Vagina (tissue), 2 donors: ENCODE data around the gene GAGE12E.
"Not testable (repeated sequence)": the region's sequence is repeated elsewhere in the genome, so short reads cannot be mapped to it uniquely, and the experiment has no call there.

ENCODE experiments used
- POLR2AphosphoS5 ChIP-seq, 2 donors: sonication (generic); formaldehyde crosslinking; IDR thresholded peaks; one replicate each; pipeline ENCODE4 v1.9.0; 2017; ENCODE audit warnings: antibody characterized with exemption in 2 of 2, mild to moderate bottlenecking in 2 of 2, low read depth in 1 of 2; ENCODE audit not compliant: insufficient read depth in 1 of 2
- TF ChIP-seq, protein P1 (sequence below), 3 experiments: fragments of 450-650 bp in 2 of 3; fragments of 200-600 bp in 1 of 3; sonication (generic) in 1 of 3; IDR thresholded peaks; one replicate each; pipeline ENCODE4 v1.5.1; 2017 to 2019; ENCODE audit warnings: antibody characterized with exemption in 3 of 3, mild to moderate bottlenecking in 2 of 3, moderate library complexity in 2 of 3

- TF ChIP-seq, protein P1, sequence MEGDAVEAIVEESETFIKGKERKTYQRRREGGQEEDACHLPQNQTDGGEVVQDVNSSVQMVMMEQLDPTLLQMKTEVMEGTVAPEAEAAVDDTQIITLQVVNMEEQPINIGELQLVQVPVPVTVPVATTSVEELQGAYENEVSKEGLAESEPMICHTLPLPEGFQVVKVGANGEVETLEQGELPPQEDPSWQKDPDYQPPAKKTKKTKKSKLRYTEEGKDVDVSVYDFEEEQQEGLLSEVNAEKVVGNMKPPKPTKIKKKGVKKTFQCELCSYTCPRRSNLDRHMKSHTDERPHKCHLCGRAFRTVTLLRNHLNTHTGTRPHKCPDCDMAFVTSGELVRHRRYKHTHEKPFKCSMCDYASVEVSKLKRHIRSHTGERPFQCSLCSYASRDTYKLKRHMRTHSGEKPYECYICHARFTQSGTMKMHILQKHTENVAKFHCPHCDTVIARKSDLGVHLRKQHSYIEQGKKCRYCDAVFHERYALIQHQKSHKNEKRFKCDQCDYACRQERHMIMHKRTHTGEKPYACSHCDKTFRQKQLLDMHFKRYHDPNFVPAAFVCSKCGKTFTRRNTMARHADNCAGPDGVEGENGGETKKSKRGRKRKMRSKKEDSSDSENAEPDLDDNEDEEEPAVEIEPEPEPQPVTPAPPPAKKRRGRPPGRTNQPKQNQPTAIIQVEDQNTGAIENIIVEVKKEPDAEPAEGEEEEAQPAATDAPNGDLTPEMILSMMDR (IDR thresholded peaks at IDR 0.05), result not testable (repeated sequence)
- TF ChIP-seq POLR2AphosphoS5 (IDR thresholded peaks at IDR 0.05; ENCODE audit: insufficient read depth in 1 of 2, low read depth in 1 of 2), result not testable (repeated sequence)
These were observed 19.2 kb upstream of the GAGE12E start, which contains the start of gene GAGE12C for GRCh38 chrX:49531877-49532276.
